ENCODE data around the gene CCDC197.

Gene CCDC197

DNA sequence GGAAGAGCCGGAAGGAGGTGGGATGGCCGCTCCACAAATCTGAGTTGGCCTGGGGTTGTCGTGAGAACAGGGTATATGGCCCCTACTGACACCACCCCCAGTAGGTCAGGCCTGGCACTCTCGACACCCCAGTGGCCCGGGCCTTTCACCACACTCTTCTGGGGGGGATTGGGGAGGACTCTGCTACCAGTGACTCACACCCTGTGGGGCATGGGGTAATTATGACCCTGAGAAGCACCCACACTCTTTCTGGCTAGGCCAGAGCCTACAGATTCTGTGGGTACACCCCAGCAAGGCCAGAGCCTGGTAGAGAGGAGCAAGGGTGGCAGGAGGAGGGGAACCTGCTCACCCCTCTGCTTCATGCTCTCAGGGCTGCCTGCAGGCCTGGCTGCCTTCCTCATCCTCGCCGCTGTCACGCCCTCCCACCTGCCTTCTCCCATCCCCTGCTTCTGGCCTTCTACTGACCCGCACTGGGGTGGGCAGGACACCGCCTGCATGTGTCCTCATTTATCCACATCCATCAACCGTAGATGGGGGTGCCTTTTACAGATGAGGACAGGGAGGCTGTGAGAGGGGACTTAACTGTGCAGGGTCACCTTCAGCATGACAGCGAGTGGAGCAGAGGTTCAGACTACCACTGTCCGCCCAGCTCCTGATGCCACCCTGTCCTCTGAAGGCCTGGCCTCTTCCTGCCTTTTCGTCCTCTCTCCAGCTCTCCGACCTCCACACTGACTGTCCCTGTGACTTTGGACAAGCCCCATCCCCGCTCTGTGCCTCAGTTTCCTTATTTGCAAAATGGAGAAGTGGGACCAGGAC lies 39.1 kb upstream of the CCDC197 start:
- no peak for TF ChIP-seq CTCF (IDR thresholded peaks at IDR 0.05; ENCODE audit: low read depth, low read length, missing control alignments)
- no peak for DNase-seq (ENCODE audit: low read depth)
- no peak overlapping the region for H3K4me3 ChIP-seq (ENCODE audit: low read depth, low read length)

DNA sequence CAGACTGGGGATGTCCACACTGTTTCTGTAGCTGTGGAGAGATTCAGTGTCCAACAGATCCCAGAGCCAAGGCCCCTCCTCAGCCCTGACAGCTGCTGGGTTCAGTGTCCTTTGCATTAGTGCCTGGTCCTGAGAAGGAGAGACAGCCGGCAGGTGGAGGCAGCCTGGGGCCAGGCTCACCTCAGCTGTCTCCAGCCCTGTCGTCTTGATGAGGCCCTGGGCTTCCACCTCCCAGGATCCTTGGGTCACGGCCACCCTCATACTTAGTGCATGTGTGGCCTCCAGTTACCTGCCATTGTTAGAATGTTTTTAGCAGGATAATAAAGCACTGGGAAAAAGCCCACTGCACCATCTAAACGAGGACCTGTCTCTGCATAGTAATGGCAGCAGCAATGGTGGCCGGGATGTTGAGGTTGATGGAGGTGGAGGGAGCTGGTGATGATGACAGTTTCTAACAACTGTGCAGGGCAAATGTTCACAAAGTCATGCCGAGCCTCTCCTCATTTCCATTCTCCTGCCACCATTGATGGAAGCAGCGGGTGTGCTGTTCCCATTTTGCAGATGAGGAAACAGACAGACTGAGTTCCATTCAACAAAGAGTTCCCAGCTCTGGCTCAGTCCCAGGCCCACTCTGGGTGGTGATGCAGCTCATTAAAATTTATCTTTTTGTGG lies 38.4 kb upstream of the CCDC197 start:
- H3K4me3 ChIP-seq (ENCODE audit: low read depth, low read length): no peak overlapping the region; the same call in 1 of the 2 replicates
- no peak for DNase-seq (ENCODE audit: low read depth)
- TF ChIP-seq CTCF (IDR thresholded peaks at IDR 0.05; ENCODE audit: low read depth, low read length, missing control alignments): no peak

DNA sequence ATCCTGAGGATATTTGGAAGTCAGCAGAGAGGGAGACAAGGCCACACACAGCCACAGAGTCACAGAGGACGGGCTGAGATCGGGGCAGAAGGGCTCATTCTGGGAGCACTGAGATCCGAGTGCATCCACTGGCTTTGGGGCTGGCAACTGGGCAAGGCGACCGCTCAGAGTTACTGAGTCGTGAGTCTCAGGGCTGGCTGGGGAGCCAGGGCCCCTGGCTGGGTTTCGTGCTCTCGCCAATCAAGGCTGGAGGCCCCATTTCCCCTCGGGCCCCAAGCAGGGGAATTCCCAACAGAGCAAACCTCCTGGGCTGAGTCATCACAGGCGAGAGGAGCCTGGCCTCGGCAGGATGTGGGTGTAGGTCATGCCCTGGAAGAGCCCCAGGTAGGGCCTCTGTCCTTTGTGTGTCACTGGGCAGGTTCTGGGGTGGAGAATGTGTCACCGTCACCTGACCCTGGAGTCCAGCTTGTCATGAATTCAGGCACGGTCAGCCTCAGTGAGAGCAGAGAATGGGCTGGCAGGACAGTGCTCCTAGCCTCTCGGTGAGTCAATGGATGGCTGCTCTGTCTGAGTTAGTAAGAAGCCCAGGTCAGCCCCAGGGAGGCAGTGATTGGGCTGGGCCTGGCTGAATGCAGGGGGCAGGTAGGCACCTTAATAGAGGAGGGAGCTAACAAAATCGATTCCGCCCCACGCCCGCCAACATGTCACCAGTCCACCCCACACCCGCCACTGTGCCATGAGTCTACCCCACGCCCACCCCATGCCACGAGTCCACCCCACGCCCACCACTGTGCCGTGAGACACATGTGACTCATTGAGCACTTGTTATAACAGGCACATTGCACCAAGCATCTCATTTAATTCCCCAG lies 37.6 kb upstream of the CCDC197 start:
- no peak for TF ChIP-seq CTCF (IDR thresholded peaks at IDR 0.05; ENCODE audit: low read depth, low read length, missing control alignments)
- DNase-seq (ENCODE audit: low read depth): peak; percentile 93
- no peak overlapping the region; the same call in none of the 2 replicates for H3K4me3 ChIP-seq (ENCODE audit: low read depth, low read length)

GRCh38 chr14:93960108-93960475 lies 37.0 kb upstream of the CCDC197 start:
- H3K4me3 ChIP-seq (ENCODE audit: low read depth, low read length): no peak overlapping the region
- DNase-seq (ENCODE audit: low read depth): no peak
- TF ChIP-seq CTCF (IDR thresholded peaks at IDR 0.05; ENCODE audit: low read depth, low read length, missing control alignments): no peak

DNA sequence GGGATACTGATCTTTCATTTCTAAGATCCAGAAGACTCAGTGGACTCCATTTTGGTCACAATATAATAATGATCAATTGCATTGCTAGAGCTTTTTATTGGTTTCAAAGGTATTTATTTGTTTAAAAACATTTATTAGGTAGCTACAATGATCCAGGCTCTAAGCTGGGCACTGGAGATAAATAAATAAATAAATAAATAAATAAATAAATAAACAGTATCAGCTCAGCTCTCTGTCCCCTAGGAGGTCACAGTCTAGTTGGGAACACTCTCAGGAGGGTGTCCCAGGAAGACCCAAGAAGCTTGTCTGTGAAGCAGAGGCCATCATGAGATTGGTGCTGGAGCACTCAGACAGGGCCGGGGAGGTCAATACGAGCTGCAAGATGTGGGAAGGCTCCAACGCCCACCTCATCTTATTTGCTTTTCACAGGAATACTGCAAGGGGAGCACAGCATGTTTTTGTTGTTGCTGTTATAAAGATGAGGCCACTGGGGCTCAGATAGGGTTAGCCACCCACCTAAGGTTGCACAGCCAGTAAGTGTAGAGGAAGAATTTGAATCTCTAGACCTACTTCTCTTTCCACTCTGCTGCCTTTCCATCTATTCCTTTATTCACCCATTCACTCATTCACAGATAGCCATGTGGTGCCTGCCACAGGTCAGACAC lies 36.2 kb upstream of the CCDC197 start:
- H3K4me3 ChIP-seq (ENCODE audit: low read depth, low read length): no peak overlapping the region
- DNase-seq (ENCODE audit: low read depth): no peak
- TF ChIP-seq CTCF (IDR thresholded peaks at IDR 0.05; ENCODE audit: low read depth, low read length, missing control alignments): no peak

GRCh38 chr14:93961620-93962019 lies 35.5 kb upstream of the CCDC197 start:
- DNase-seq (ENCODE audit: low read depth): no peak
- no peak overlapping the region for H3K4me3 ChIP-seq (ENCODE audit: low read depth, low read length)
- TF ChIP-seq CTCF (IDR thresholded peaks at IDR 0.05; ENCODE audit: low read depth, low read length, missing control alignments): no peak
